KOPT-K1 (cell line): ENCODE measurements around the gene CHPF2.

Experiments
- H3K27ac ChIP-seq: fragments of 200-600 bp; sonication (generic); 2 replicates; pipeline ENCODE4 v1.5.1; 2016; ENCODE audit warnings: antibody characterized with exemption, mild to moderate bottlenecking, low read depth, low read length; ENCODE audit not compliant: poor library complexity, severe bottlenecking
- H3K36me3 ChIP-seq: fragments of 200-600 bp; sonication (generic); 2 replicates; pipeline ENCODE4 v1.5.1; 2017; ENCODE audit warnings: antibody characterized with exemption, mild to moderate bottlenecking, low read length, moderate library complexity; ENCODE audit not compliant: insufficient read depth
- H3K9me3 ChIP-seq: fragments of 200-600 bp; sonication (generic); 2 replicates; pipeline ENCODE4 v1.5.1; 2017; ENCODE audit warnings: antibody characterized with exemption, low read length, mild to moderate bottlenecking; ENCODE audit not compliant: insufficient read depth, poor library complexity, severe bottlenecking

CHPF2 gene

DNA sequence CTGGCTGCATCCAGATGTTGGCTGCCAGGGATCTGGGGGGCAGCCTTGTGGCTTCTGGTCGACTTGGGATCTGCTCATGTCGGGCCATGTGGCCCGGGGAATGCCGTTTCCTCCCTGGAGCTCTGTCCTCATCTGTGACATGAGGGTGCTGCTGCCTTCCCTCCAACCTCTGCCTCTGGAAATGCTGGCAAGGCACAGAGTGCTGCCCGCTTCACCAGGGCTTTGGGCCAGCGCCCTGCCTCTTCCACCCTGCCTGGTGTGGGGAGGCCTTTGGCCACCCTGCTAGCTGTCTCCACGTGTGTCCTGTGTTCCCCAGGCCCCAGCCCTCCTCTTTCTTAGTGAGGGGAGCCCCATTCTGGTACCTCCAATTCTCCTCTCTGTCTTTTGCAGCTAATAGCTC is 22.0 kb downstream of the CHPF2 start:
- Histone ChIP-seq H3K36me3 (no peaks in the 10 kb centered on the region), H3K27ac (no peak overlapping the region), H3K9me3 (no peaks in the 10 kb centered on the region)

DNA sequence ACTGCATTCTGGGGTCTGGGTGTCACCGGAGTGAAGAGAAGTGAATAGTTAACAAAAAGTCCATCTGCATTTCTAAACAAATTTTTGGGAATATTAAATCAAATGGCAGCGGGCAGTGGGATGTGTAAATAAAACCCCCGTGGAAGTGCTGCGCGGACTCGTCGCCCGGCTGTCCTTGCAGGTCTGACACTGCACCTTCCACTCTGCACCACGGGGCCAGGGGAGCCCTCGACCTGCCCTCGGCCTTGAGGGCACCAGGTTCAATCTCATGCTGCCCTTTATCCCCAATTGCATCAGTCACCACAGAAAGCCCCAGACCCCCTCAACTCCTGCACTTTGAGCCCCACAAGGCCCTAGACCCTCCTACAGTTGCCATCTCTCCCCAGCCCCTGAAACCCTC is 22.6 kb downstream of the CHPF2 start:
- no peaks in the 10 kb centered on the region for H3K36me3 ChIP-seq
- no peaks in the 10 kb centered on the region for H3K9me3 ChIP-seq
- H3K27ac ChIP-seq: no peak overlapping the region

DNA sequence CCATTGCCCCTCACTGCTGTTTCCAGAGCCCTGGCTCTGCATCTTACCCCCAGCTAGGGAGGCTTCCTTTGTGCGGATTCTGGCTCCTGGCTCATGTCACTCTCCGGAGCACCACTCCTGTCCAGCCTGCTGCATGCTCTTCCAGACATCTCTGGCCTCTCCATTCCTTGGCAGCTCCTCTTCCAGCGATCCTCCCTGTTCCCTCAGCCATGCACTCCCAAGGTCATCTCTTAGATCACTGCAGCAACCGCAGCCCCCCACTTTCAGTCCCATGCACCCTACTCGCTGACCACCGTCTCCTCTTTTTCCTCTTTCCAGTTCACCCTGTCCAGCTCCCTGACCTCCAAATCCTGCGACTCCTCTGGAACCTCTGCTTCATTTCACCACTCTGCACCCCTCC is 23.1 kb downstream of the CHPF2 start:
- H3K27ac ChIP-seq: no peak overlapping the region
- no peaks in the 10 kb centered on the region for H3K9me3 ChIP-seq
- H3K36me3 ChIP-seq: no peaks in the 10 kb centered on the region

DNA sequence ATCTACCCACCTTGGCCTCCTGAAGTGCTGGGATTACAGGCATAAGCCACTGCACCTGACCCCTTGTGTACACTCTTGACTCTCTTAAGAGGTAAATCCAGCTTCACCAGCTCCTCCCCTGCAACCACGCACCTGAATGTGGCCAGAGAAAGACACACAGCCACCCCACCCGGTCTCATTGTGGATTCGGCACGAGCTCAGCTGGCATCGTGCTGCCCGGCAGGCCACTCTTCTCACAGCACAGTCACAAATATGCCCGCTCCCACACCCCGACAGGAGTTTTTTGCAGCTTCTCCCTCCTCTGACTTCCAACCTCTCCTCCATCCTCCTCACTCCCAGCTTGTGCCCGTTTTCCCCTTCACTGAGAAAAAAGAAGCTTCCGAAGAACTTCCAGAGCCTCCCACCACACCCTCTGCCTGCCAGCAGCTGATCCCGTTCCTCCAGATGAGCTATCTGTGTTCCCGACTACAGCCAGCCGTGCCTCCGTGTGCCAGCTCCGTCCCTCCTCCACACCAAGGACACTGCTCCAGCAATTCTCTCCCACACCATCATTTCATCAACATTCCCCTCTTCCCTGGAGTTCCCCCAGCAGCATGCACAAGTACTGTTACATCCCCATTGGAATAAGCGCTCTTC is 24.2 kb downstream of the CHPF2 start:
- Histone ChIP-seq H3K27ac (no peak overlapping the region), H3K9me3 (no peaks in the 10 kb centered on the region), H3K36me3 (no peaks in the 10 kb centered on the region)

DNA sequence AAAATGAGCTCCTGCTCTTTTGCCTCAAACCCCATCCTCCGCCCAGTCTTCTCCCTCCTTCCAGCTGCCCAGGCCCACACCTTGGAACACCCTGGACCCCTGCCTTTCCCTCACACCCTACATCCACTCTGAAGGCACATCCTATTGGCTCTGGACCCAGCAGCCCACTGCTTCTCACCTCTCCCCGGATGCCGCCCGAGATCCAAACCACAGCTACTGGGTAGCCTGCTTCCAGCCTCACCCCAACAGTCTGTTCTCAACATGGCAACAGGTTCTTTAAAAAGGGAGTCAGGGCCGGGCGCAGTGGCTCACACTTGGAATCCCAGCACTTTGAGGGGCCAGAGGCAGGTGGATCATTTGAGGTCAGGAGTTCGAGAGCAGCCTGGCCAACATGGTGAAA is 25.7 kb downstream of the CHPF2 start:
- H3K36me3 ChIP-seq: no peaks in the 10 kb centered on the region
- no peak overlapping the region for H3K27ac ChIP-seq
- no peaks in the 10 kb centered on the region for H3K9me3 ChIP-seq

DNA sequence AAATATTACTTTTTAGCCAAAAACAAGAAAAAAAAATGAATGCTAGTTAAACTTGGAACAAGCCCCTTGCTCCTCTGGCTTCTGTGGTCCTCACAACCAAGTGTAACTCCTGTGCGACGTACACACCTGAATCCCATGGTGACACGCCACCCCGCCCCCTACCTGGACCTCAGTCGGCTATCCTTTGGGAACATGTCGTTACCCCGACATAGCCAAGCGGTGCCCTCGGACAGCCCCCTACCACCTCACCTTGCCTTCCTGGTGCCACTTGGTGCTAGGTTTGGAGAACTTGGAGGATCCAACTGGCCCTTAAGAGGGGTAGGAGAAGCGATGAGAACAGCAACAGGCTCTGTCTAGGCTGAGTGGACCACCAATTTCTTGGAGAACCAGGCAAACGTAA is 28.2 kb downstream of the CHPF2 start:
- no peaks in the 10 kb centered on the region for H3K36me3 ChIP-seq
- no peaks in the 10 kb centered on the region for H3K9me3 ChIP-seq
- no peak overlapping the region for H3K27ac ChIP-seq

DNA sequence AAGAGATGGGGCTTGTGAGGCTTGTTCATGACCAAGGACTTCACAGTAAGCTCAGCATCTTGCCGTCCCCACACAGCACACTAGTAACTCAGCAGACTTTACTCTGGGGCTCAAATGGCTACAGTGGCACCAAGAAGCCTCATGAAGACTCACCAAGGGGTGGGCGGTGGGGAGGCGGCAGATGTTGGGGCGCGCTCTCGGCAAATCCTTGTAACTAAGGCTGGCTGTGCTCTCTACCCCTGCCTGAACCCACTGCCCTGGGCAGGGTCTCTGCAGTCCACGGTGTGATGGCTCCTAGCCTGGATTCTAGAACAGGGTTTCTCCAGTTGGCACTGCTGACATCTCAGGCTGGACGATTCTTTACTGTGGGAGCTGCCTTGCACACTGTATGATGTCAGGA is 28.6 kb downstream of the CHPF2 start:
- no peak overlapping the region for H3K27ac ChIP-seq
- H3K36me3 ChIP-seq: no peaks in the 10 kb centered on the region
- no peaks in the 10 kb centered on the region for H3K9me3 ChIP-seq

DNA sequence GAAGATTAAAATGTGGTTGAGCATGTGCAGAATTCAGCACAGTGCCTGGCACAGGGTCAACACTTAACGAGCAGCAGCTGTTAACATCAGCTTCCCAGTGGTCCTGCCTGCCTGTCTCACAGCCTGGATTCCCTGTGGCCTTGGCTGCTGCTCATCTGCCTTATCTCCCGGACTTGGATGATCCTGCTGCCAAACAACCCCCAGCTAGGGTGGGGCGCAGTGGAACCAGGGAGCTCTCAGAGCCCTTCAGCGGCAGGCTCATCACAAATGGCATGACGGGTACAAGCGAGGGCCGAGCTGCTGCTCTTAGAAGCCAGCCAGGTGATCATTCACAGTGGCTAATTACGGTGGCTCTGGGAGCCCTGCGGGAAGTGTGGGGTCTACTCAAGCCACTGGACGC is 29.2 kb downstream of the CHPF2 start:
- Histone ChIP-seq H3K9me3 (no peaks in the 10 kb centered on the region), H3K36me3 (no peaks in the 10 kb centered on the region), H3K27ac (no peak overlapping the region)

DNA sequence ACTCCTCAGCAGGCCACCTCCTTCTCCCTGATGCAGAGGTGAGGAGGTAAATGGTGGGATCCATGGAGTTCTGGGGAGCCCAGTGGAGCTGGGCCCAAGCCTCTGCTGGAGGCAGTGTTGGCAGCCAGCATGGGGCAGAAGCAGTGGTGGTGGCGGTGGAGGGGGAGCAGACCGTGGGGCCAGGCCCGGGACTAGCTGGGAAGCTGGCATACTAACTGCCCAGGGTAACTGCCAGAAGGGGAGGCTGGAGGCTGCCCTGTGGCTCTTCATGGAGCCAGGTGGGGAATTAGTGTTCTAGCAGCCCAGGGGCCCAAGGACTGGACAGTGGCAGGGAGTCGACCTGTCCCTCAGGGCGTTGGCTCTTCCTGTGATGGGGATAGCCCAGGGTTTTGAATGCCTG is 32.3 kb downstream of the CHPF2 start:
- Histone ChIP-seq H3K27ac (no peak overlapping the region), H3K36me3 (no peaks in the 10 kb centered on the region), H3K9me3 (no peaks in the 10 kb centered on the region)

DNA sequence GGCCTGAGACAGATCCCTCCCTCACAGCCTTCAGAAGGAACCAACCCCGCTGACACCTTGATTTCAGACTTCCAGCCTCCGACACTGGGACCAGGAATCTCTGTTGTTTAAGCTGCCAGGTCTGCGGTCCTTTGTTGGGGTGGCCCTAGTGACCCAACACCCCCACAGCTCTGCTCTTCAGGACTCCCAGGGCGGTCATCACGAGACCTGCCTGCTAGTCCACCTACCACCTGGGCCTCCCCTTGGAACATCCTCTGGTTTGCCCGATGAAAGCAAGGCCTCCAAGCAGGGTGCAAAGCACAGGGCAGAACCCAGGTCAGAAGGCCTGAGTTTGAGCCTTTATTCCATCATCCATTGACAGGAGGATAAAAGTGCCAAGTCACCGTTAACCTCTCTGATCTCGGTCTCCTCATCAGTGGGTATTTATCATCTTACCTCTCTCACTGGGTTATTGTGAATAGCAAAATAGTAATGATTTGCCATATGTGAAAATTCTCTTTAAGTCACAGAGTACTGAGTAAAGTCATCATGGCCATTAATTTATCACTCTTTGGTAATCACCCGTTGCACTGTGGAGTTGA is 33.2 kb downstream of the CHPF2 start:
- Histone ChIP-seq H3K9me3 (no peaks in the 10 kb centered on the region), H3K27ac (no peak overlapping the region), H3K36me3 (no peaks in the 10 kb centered on the region)

DNA sequence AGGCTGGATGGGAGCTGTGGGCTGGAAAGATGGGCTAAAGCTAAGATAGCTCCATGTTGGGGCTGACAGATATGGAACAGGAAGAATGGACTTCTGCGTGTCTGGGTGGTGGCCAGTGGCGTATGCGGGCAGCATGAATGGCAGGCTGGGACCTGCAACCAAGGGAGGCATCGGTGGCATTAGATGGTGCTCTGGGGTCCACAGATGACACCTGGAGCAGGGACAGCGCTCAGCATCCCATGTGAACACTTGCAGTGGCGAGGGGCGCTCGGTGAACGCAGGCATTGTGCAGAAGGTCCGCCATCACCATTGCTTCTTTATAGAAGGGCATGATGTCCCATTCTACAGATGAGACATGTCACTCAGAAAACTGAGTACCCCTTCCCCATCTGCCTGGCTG is 37.2 kb downstream of the CHPF2 start:
- H3K9me3 ChIP-seq: no peaks in the 10 kb centered on the region
- no peak overlapping the region for H3K27ac ChIP-seq
- no peaks in the 10 kb centered on the region for H3K36me3 ChIP-seq

DNA sequence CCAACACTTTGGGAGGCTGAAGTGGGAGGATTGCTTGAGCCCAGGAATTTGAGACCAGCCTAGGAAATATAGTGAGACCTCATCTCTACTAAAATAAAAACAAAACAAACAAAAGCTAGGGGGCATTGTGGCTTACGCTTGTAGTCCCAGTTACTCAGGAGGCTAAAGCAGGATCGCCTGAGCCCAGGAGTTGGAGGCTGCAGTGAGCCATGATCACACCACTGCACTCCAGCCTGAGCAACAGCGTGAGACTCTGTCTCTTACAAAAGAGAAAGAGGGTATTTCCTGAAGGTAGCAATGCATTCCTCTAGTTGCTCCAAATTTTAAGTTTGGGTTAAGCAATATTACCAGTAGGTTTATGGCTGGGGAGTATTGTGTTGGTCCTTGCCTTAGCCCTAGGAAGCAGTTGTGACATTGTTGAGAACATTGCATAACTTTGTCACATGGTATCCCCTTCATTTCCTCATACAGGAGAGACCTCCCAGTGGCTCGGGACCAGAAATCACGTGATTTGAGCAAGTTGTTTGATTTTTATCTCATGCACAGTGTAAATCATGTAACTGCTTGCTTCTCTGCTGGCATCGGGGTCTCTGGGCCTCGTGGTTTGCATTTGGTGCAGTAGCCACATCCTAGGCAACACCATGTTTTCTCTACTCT is 39.5 kb downstream of the CHPF2 start:
- Histone ChIP-seq H3K36me3 (no peaks in the 10 kb centered on the region), H3K27ac (peak overlapping the region; percentile 6), H3K9me3 (no peaks in the 10 kb centered on the region)

DNA sequence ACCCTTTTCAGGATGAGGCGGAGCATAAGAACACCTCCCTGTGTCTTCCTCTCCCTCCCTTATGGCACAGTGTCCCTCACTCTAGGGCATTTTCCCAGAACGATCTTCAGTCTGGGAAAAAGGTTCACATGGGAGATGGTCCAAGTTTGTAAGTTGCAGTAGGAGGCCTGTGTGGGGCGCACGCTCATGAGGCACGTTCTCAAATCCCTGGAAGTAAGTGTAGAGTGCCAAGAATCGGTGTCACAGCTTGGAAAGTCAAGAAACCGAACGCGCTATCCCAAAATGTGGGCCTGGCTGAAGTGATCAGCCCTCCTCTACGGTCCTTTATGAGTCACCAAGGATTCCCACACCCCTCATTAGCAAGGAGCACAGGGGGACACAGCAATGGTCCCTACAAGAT is 40.1 kb downstream of the CHPF2 start:
- Histone ChIP-seq H3K9me3 (no peaks in the 10 kb centered on the region), H3K27ac (peak overlapping the region; percentile 6), H3K36me3 (no peaks in the 10 kb centered on the region)

DNA sequence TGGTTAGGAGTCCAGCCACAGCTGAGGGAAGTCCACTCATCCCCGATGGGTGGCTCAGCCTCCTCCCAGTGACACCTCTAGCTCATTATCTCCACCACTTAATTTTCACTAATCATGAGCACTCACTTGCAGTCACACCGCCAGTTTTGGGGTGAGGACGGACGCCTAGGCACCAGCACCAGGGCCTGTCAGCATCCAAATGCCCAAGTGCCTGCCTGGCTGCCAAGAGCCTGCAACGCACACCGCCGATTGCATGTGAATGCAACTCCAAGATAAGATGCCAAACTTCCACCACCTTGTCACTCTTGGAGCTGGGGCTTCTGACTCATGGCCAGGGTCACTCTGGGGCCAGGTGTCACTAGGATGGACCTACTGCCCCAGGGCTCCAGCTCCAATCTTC is 40.6 kb downstream of the CHPF2 start:
- Histone ChIP-seq H3K36me3 (no peaks in the 10 kb centered on the region), H3K9me3 (no peaks in the 10 kb centered on the region), H3K27ac (no peak overlapping the region)

DNA sequence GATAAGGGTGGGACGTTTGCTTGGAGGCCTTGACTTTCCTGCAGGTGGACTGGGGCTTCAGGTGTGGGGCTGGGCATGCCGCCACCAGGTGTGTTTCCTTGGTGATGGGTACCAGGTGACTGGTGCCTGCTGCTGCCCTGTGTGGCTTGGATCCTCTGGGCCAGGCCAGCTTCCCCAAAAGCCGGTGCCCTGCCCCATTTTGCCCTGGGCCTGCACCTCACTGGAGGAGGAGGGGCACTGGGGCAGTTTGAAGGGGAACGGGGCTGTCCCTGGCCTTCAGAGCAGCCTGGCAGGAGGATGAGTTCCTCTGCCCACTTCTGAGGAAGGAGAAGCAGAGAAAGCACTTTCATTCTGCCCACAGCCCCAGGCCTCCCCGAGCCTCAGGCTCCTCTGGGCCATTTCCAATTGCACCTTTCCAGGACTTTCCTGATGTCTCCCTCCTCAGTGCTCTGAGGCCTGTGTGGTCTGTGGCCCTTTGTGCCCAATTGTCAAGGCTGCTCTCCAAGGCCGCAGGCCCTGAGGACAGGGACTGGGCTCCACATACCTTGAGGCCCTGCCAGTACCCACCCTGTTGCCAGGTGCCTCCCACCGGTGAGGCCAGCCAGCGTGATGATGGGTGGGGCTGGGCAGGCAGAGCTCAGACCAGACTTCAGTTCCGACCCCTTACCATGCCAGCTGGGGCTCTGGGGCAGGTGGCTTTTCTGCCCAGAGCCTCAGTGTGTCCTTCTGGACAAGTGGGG is 41.5 kb downstream of the CHPF2 start:
- H3K9me3 ChIP-seq: no peaks in the 10 kb centered on the region
- no peak overlapping the region for H3K27ac ChIP-seq
- H3K36me3 ChIP-seq: no peaks in the 10 kb centered on the region
